ENCODE results near the gene TMEM30B.

DNA sequence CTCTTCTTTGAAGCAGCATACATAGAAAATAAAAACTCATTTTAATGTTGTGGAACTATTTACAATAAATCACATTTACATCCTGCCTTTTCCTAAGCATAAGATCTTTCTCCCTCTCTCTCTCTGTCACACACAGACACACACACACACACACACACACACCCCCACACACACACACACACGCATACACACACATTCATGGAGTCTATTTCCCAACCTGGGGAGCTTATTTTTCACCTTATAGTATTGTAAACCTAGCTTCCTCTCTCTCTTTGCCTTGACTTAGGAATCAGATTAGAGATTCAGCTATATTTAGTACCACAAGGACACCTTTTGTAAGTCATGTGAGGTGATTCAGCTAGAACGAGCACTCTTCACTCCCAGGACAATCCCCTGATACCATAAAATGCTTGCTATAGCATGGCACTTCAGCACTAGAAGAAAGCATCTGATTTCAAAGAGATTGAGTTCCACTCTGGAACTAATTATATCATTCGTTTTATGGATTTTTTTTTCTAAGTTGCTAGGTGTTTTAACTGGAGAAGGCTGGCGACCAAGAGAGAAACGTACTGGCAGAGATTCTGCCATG lies 23.6 kb downstream of the TMEM30B start:
- TF ChIP-seq SRF (IDR thresholded peaks at IDR 0.05; ENCODE audit: low read depth): no peak
- TF ChIP-seq, protein P1, sequence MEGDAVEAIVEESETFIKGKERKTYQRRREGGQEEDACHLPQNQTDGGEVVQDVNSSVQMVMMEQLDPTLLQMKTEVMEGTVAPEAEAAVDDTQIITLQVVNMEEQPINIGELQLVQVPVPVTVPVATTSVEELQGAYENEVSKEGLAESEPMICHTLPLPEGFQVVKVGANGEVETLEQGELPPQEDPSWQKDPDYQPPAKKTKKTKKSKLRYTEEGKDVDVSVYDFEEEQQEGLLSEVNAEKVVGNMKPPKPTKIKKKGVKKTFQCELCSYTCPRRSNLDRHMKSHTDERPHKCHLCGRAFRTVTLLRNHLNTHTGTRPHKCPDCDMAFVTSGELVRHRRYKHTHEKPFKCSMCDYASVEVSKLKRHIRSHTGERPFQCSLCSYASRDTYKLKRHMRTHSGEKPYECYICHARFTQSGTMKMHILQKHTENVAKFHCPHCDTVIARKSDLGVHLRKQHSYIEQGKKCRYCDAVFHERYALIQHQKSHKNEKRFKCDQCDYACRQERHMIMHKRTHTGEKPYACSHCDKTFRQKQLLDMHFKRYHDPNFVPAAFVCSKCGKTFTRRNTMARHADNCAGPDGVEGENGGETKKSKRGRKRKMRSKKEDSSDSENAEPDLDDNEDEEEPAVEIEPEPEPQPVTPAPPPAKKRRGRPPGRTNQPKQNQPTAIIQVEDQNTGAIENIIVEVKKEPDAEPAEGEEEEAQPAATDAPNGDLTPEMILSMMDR (IDR thresholded peaks at IDR 0.05 in 2 of 3, conservative IDR thresholded peaks at IDR 0.05 in 1 of 3; ENCODE audit: borderline replicate concordance in 1 of 3, insufficient read depth in 1 of 3, low read depth in 2 of 3, low read length in 2 of 3): no peak
- TF ChIP-seq, protein P2, sequence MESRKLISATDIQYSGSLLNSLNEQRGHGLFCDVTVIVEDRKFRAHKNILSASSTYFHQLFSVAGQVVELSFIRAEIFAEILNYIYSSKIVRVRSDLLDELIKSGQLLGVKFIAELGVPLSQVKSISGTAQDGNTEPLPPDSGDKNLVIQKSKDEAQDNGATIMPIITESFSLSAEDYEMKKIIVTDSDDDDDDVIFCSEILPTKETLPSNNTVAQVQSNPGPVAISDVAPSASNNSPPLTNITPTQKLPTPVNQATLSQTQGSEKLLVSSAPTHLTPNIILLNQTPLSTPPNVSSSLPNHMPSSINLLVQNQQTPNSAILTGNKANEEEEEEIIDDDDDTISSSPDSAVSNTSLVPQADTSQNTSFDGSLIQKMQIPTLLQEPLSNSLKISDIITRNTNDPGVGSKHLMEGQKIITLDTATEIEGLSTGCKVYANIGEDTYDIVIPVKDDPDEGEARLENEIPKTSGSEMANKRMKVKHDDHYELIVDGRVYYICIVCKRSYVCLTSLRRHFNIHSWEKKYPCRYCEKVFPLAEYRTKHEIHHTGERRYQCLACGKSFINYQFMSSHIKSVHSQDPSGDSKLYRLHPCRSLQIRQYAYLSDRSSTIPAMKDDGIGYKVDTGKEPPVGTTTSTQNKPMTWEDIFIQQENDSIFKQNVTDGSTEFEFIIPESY (IDR thresholded peaks at IDR 0.05; ENCODE audit: extremely low read depth, insufficient replicate concordance, low read length): no peak
- no peak for TF ChIP-seq YY1 (IDR thresholded peaks at IDR 0.05; ENCODE audit: extremely low read depth, insufficient replicate concordance, low read depth, low read length)
- no peak for TF ChIP-seq POLR2A (IDR thresholded peaks at IDR 0.05; ENCODE audit: borderline replicate concordance, extremely low read depth, insufficient read depth, insufficient read length)
- TF ChIP-seq ELF1 (IDR thresholded peaks at IDR 0.05; ENCODE audit: borderline replicate concordance, low read depth): no peak
- TF ChIP-seq CEBPB (IDR thresholded peaks at IDR 0.05; ENCODE audit: low read depth): no peak
- no peak for TF ChIP-seq RAD21 (IDR thresholded peaks at IDR 0.05; ENCODE audit: low read depth)
- no peak for TF ChIP-seq ZNF274 (IDR thresholded peaks at IDR 0.05; ENCODE audit: low read depth, low read length)
- no peak for TF ChIP-seq EZH2 (IDR thresholded peaks at IDR 0.05)

Data from HCT116 (cell line).